ENCODE measurements around the gene MIDN. TPM values are rescaled to one million over a fixed set of nuclear protein-coding genes. Genes with fewer than 3 reads are reported as not detected.

MIDN gene
- total RNA-seq, 2 experiments from 2014 or later, result 29.3 to 29.6 TPM

DNA sequence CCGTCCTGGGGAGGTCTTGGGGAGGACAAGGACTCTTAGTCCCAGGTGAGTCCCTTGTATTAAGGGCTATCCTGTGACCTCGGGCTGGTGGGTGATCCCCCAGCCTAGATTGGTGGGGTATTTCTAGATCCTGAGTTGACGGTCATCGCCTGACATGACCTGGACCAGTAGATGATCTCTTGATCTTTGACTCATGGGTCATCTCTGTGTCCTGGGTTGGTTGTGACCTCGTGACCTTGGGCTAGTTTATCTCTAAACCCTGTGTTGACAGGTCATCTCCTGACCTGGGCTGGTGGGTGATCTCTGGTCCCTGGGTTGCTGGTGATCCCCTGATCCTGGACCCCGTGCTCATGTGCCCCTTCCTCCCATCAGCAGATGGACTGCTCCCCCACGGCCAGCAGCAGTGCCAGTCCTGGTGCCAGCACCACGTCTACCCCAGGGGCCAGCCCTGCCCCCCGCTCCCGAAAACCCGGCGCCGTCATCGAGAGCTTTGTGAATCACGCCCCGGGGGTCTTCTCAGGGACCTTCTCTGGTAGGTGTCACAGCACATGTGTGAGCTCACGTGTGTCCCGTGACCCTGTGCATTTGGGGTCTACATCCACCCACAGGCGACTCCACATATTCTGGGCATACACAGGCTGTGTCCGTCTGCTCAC lies 6.3 kb downstream of the MIDN start:
- Mint-ChIP-seq H3K27ac (peak overlapping the region; percentile 29), H3K4me1 (peaks cover 31% of the 10 kb centered on the region), H3K27me3 (no peaks in the 10 kb centered on the region), H3K36me3 (peaks cover 24% of the 10 kb centered on the region), H3K4me3 (peak overlapping the region; percentile 4), H3K9me3 (no peaks in the 10 kb centered on the region)
- no peak for DNase-seq

DNA sequence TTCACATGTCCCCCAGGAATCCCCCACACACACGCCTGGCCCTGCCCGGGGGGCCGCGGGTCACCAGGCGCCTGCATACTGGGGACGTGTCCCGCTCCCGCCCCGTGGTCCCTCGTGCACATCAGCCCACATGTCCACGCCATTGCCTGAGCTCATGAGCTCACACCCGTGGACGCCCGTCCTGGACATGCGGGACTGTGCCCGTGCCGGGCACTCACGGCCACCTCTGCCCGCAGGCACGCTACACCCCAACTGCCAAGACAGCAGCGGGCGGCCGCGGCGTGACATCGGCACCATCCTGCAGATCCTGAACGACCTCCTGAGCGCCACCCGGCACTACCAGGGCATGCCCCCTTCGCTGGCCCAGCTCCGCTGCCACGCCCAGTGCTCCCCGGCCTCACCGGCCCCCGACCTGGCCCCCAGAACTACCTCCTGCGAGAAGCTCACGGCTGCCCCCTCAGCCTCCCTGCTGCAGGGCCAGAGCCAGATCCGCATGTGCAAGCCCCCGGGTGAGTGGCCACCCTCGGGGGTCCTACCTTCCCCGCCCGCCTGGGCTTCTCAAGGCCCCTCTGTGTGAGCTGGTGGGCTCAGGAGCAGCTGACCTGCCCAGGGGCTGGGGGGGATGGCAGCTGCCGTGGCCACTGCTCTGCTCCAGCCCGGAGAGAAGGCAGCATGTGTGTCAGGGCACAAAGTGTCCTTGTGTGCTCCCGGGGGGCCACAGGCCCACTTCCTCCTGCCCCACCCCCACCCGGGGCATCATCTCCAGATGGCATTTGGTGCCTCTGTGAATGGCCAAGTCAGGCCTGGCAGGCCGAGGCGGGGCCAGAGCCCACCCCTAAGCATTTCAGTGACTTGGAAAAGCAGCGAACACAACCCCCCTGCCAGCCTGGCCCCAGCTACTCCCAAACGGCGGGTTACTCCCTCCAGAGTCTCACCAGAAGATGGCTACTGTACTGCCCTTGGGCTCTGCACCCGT lies 7.1 kb downstream of the MIDN start:
- H3K9me3 Mint-ChIP-seq, result no peaks in the 10 kb centered on the region
- DNase-seq, result no peak
- no peak overlapping the region for H3K4me3 Mint-ChIP-seq
- peak overlapping the region; percentile 20 for H3K27ac Mint-ChIP-seq
- H3K4me1 Mint-ChIP-seq, result peaks cover 35% of the 10 kb centered on the region
- peaks cover 24% of the 10 kb centered on the region for H3K36me3 Mint-ChIP-seq
- H3K27me3 Mint-ChIP-seq, result no peaks in the 10 kb centered on the region

DNA sequence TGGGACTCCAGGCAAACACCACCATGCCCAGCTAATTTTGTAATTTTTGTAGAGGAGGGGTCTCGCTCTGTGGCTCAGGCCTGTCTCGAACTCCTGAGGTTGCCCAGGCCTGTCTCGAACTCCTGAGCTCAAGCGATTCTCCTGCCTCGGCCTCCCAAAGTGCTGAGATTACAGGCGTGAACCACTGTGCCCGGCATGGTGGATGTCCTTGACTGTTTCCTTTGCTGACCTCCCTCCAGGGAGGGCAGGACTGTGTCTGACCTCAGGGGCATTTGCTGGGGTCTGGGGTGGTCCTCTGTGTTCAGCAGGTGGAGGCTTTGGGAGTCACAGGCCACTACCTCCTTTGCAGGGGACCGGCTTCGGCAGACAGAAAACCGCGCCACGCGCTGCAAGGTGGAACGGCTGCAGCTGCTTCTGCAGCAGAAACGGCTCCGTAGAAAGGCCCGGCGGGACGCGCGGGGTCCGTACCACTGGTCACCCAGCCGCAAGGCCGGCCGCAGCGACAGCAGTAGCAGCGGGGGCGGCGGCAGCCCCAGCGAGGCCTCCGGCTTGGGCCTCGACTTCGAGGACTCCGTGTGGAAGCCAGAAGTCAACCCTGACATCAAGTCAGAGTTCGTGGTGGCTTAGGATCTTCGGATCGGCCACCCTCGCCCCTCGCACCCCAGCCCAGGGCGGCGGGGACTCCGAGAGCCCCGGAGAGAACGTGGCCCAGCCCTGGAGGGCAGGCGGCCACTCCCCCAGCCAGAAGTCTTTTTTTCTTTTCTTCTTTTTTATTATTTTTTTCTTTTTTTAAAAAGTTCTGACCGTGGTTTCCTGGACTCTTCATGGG lies 8.5 kb downstream of the MIDN start:
- Mint-ChIP-seq H3K36me3 (peaks cover 23% of the 10 kb centered on the region), H3K27me3 (no peaks in the 10 kb centered on the region), H3K4me3 (no peak overlapping the region), H3K4me1 (peaks cover 39% of the 10 kb centered on the region), H3K27ac (peak overlapping the region; percentile 62), H3K9me3 (no peaks in the 10 kb centered on the region)
- no peak for DNase-seq

DNA sequence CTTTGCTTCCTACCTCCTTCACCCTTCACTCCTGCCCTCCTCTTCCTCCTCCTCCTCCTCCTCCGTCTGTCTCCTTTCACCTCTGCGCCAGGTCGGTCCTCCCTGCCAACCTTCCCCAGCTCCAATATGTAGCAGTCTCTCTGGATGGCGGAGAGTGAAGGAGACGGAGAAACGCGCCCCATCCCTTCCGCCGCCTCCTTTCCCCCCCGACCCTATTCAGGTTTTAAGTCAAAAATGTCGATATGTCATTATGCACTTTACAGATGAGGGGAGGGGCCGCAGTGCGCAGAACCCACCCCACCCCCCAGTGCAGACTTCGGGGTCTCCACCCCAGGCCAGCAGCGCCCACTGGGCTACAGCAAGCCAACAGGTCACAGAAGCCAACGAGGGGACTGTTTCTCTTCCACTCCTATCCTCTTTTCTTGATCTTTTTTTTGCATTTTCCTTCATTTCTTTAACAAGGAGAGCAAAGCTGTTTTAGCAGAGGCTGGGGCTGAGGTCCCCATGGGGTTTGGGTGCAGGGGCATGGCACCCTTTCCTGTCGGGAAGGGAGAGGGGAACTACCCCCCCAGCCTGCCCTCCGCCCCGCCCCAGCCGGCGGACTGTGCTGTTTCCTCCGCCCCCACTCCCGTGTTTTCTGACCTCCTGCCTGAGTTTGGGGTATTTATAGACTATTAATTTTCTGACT lies 9.2 kb downstream of the MIDN start:
- DNase-seq, result no peak
- peaks cover 25% of the 10 kb centered on the region for H3K36me3 Mint-ChIP-seq
- no peaks in the 10 kb centered on the region for H3K27me3 Mint-ChIP-seq
- H3K9me3 Mint-ChIP-seq, result no peaks in the 10 kb centered on the region
- H3K27ac Mint-ChIP-seq, result peak overlapping the region; percentile 62
- peaks cover 42% of the 10 kb centered on the region for H3K4me1 Mint-ChIP-seq
- H3K4me3 Mint-ChIP-seq, result peak overlapping the region; percentile 25

GRCh38 chr19:1258163-1258492 lies 9.7 kb downstream of the MIDN start:
- H3K27ac Mint-ChIP-seq, result peak overlapping the region; percentile 62
- H3K4me3 Mint-ChIP-seq, result peak overlapping the region; percentile 34
- peaks cover 26% of the 10 kb centered on the region for H3K36me3 Mint-ChIP-seq
- H3K9me3 Mint-ChIP-seq, result no peaks in the 10 kb centered on the region
- DNase-seq, result no peak
- H3K4me1 Mint-ChIP-seq, result peaks cover 46% of the 10 kb centered on the region
- H3K27me3 Mint-ChIP-seq, result no peaks in the 10 kb centered on the region

DNA sequence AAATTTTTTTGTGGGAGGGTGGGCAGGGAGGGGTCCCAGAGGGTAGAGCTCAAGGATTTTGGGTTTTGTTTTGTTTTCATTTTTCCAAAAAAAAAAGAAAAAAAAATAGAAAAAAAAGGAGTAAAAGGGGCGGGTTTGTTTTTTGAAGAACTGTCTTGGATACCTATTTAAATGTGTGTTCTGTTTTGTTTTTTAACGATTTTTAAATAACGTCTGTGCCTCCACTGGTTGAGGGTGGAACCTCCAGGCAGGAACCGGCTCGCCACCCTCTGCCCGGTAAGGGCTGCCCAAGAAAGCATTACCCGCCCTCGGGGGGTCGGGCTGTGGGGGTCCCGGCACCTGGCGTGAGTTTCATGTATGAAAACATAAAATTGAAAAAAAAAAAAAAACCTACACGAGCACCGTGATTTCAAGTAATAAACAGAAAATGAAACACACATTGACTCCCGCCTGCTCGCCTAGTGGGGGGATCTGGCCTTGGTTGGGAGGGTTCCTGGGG lies 10.4 kb downstream of the MIDN start:
- Mint-ChIP-seq H3K27ac (peak overlapping the region; percentile 96), H3K4me3 (peak overlapping the region; percentile 86), H3K27me3 (no peaks in the 10 kb centered on the region), H3K4me1 (peaks cover 48% of the 10 kb centered on the region), H3K9me3 (no peaks in the 10 kb centered on the region), H3K36me3 (peaks cover 24% of the 10 kb centered on the region)
- no peak for DNase-seq

- Mint-ChIP-seq H3K27me3 (no peaks in the 10 kb centered on the region), H3K4me1 (peaks cover 50% of the 10 kb centered on the region), H3K27ac (peak overlapping the region; percentile 96), H3K36me3 (peaks cover 25% of the 10 kb centered on the region), H3K4me3 (peak overlapping the region; percentile 86), H3K9me3 (no peaks in the 10 kb centered on the region)
- DNase-seq, result peak; percentile 78
Observed at GRCh38 chr19:1259206-1259875, 11.0 kb downstream of the MIDN start.

- H3K27ac Mint-ChIP-seq, result peak overlapping the region; percentile 96
- peak; percentile 69 for DNase-seq
- peak overlapping the region; percentile 86 for H3K4me3 Mint-ChIP-seq
- peaks cover 50% of the 10 kb centered on the region for H3K4me1 Mint-ChIP-seq
- H3K9me3 Mint-ChIP-seq, result no peaks in the 10 kb centered on the region
- H3K36me3 Mint-ChIP-seq, result peaks cover 22% of the 10 kb centered on the region
- no peaks in the 10 kb centered on the region for H3K27me3 Mint-ChIP-seq
Observed at GRCh38 chr19:1259876-1260748, 11.7 kb downstream of the MIDN start.

DNA sequence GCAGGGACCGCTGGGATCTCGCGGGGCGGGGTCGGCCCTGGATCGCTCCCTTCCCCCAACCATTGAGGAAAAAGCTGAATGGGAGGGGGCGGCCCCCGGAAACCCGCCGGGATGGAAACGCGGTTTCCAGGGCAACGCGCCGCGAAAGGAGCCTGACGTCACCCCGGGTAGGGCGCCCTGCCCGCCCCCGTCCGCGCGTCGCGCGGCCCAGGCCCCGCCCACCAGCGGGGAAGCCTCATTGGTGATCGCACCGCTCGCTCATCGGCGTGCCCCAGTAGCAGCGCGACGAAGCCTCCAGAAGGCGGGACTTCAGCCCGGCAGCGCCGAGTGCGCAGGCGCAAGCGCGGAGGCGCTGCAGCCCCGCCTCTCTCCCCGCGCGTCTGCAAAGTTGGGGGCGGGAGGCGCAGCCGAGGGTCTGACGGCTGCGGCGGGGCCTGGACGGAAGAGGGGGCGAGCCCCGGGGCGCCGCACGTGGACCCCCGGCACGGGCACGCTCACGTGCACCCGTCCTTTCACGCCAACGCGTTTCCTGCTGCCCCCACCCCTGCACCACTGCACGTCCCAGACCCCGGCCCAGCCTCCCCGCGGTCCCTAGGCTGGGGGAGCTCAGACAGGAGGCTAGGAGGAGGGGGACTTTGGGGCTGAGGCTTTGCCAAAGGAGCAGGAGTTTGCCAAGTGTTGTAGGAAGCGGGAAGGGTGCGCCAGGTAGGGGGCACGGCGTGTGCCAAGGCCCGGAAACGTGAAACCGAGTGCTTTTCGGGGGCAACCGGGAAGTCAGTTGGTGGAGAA lies 12.6 kb downstream of the MIDN start:
- Mint-ChIP-seq H3K27ac (peak overlapping the region; percentile 98), H3K27me3 (no peaks in the 10 kb centered on the region), H3K9me3 (no peaks in the 10 kb centered on the region), H3K4me1 (peaks cover 57% of the 10 kb centered on the region), H3K4me3 (peak overlapping the region; percentile 97), H3K36me3 (peaks cover 22% of the 10 kb centered on the region)
- DNase-seq, result peak; percentile 99

- no peak for DNase-seq
- Mint-ChIP-seq H3K4me1 (peaks cover 57% of the 10 kb centered on the region), H3K36me3 (peaks cover 22% of the 10 kb centered on the region), H3K27me3 (no peaks in the 10 kb centered on the region), H3K9me3 (no peaks in the 10 kb centered on the region), H3K27ac (peak overlapping the region; percentile 98), H3K4me3 (peak overlapping the region; percentile 97)
Observed at GRCh38 chr19:1261538-1261797, 13.1 kb downstream of the MIDN start.

GRCh38 chr19:1261798-1262622 lies 13.6 kb downstream of the MIDN start:
- Mint-ChIP-seq H3K27me3 (no peaks in the 10 kb centered on the region), H3K9me3 (no peaks in the 10 kb centered on the region), H3K36me3 (peaks cover 22% of the 10 kb centered on the region), H3K4me3 (peak overlapping the region; percentile 97), H3K4me1 (peaks cover 57% of the 10 kb centered on the region), H3K27ac (peak overlapping the region; percentile 98)
- no peak for DNase-seq

DNA sequence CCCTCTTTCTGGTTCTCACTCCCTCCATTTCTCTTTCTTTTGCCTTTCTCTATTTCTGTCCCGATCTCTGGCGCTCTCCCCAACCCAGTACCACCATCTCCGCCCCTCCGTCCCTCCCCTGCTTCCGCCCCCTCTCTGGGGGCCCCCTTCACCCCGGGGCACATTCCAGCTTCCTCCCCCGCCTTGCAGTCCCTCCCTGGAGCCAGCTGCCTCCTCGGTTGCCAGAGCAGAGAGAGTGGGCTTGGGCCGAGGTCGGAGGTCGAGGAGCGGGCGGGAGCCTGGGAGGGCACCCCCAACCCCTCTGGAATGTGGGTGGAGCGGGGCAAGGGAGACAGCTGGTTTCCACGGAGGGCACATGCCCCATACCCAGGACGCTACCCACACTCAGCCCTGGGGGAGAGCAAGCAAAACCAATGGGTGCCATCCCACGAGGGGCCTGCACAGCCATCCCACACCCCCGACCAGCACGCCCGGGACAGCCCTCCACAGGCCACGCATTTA lies 14.3 kb downstream of the MIDN start:
- Mint-ChIP-seq H3K27ac (peak overlapping the region; percentile 72), H3K9me3 (no peaks in the 10 kb centered on the region), H3K4me1 (peaks cover 59% of the 10 kb centered on the region), H3K4me3 (peak overlapping the region; percentile 80), H3K27me3 (no peaks in the 10 kb centered on the region), H3K36me3 (peaks cover 17% of the 10 kb centered on the region)
- DNase-seq, result no peak
